H9 (cell line): ENCODE data around the gene CNOT6. TPM values are rescaled to one million over a fixed set of nuclear protein-coding genes. Genes with fewer than 3 reads are reported as not detected.

Experiments
- DNase-seq: peaks from one replicate; pipeline ENCODE4 v3.0.0-alpha.2; 2017
- H2AFZ ChIP-seq: one replicate; pipeline ENCODE4 v1.6.1; 2013; ENCODE audit warnings: mild to moderate bottlenecking, low read length, control low read depth, moderate library complexity
- H2AK5ac ChIP-seq: 2 replicates; pipeline ENCODE4 v1.6.1; 2013; ENCODE audit warnings: low read length, control low read depth, mixed read lengths; ENCODE audit not compliant: insufficient read length
- H2BK120ac ChIP-seq: one replicate; pipeline ENCODE4 v1.6.1; 2013; ENCODE audit warnings: low read depth, mild to moderate bottlenecking, low read length, control low read depth, inconsistent platforms; ENCODE audit not compliant: poor library complexity, severe bottlenecking
- H2BK12ac ChIP-seq: 2 replicates; pipeline ENCODE4 v1.6.1; 2013; ENCODE audit warnings: low read length, control low read depth, mixed read lengths, low read depth; ENCODE audit not compliant: insufficient read length
- H2BK15ac ChIP-seq: 2 replicates; pipeline ENCODE4 v1.6.1; 2013; ENCODE audit warnings: low read depth, low read length, control low read depth
- H2BK20ac ChIP-seq: one replicate; pipeline ENCODE4 v1.6.1; 2013; ENCODE audit warnings: low read depth, mild to moderate bottlenecking, low read length, control low read depth, inconsistent platforms; ENCODE audit not compliant: poor library complexity, severe bottlenecking
- H2BK5ac ChIP-seq: 2 replicates; pipeline ENCODE4 v1.6.1; 2013; ENCODE audit warnings: low read length, control low read depth, mixed read lengths; ENCODE audit not compliant: insufficient read length
- H3K14ac ChIP-seq: 2 replicates; pipeline ENCODE4 v1.6.1; 2013; ENCODE audit warnings: low read length, control low read depth; ENCODE audit not compliant: insufficient read depth
- H3K18ac ChIP-seq: 2 replicates; pipeline ENCODE4 v1.6.1; 2013; ENCODE audit warnings: low read depth, mild to moderate bottlenecking, mixed read lengths, low read length, control low read depth; ENCODE audit not compliant: insufficient read length
- H3K23ac ChIP-seq: 2 replicates; pipeline ENCODE4 v1.6.1; 2013; ENCODE audit warnings: low read length, control low read depth, mixed read lengths, low read depth; ENCODE audit not compliant: insufficient read length
- H3K23me2 ChIP-seq: 2 replicates; pipeline ENCODE4 v1.6.1; 2013; ENCODE audit warnings: low read depth, mild to moderate bottlenecking, mixed read lengths, low read length, control low read depth; ENCODE audit not compliant: insufficient read length, poor library complexity, severe bottlenecking
- H3K27ac ChIP-seq: 2 replicates; pipeline ENCODE4 v1.5.1; 2013; ENCODE audit warnings: low read length, control low read depth, mixed read lengths, low read depth; ENCODE audit not compliant: insufficient read length
- H3K27me3 ChIP-seq: 2 replicates; pipeline ENCODE4 v1.6.1; 2013; ENCODE audit warnings: low read length, control low read depth, inconsistent platforms; ENCODE audit not compliant: insufficient read depth
- H3K4ac ChIP-seq: 2 replicates; pipeline ENCODE4 v1.6.1; 2013; ENCODE audit warnings: low read depth, mild to moderate bottlenecking, control low read depth, inconsistent platforms, low read length, moderate library complexity
- H3K4me1 ChIP-seq: 2 replicates; pipeline ENCODE4 v1.6.1; 2013; ENCODE audit warnings: low read length, control low read depth, inconsistent platforms; ENCODE audit not compliant: insufficient read depth
- H3K4me2 ChIP-seq: 2 replicates; pipeline ENCODE4 v1.6.1; 2013; ENCODE audit warnings: low read length, control low read depth, mixed read lengths; ENCODE audit not compliant: insufficient read length, insufficient read depth
- H3K56ac ChIP-seq: 2 replicates; pipeline ENCODE4 v1.6.1; 2013; ENCODE audit warnings: low read depth, mild to moderate bottlenecking, mixed read lengths, low read length, control low read depth; ENCODE audit not compliant: insufficient read length
- H3K79me1 ChIP-seq: 2 replicates; pipeline ENCODE4 v1.6.1; 2013; ENCODE audit warnings: low read depth, mild to moderate bottlenecking, moderate library complexity, low read length, control low read depth, inconsistent platforms; ENCODE audit not compliant: insufficient read depth, poor library complexity, severe bottlenecking
- H3K79me2 ChIP-seq: 2 replicates; pipeline ENCODE4 v1.6.1; 2013; ENCODE audit warnings: low read length, control low read depth, inconsistent platforms; ENCODE audit not compliant: insufficient read depth
- H3K9ac ChIP-seq: 2 replicates; pipeline ENCODE4 v1.6.1; 2013; ENCODE audit warnings: low read length, control low read depth, mixed read lengths; ENCODE audit not compliant: insufficient read length; ENCODE audit errors: extremely low read depth
- H3K9me3 ChIP-seq: one replicate; pipeline ENCODE4 v1.6.1; 2013; ENCODE audit warnings: low read depth, low read length, inconsistent platforms; ENCODE audit not compliant: control insufficient read depth
- H3T11ph ChIP-seq: one replicate; pipeline ENCODE4 v1.6.1; 2013; ENCODE audit warnings: mild to moderate bottlenecking, low read length, control low read depth, inconsistent platforms
- H4K20me1 ChIP-seq: one replicate; pipeline ENCODE4 v1.6.1; 2013; ENCODE audit not compliant: control insufficient read depth, insufficient read length, insufficient read depth
- H4K5ac ChIP-seq: 2 replicates; pipeline ENCODE4 v1.6.1; 2013; ENCODE audit warnings: low read depth, mild to moderate bottlenecking, mixed read lengths, low read length, control low read depth; ENCODE audit not compliant: insufficient read length
- H4K8ac ChIP-seq: replicated peaks from 2 replicates; pipeline ENCODE4 v1.6.1; 2013; ENCODE audit warnings: low read length, control low read depth, mixed read lengths, low read depth; ENCODE audit not compliant: insufficient read length
- H4K91ac ChIP-seq: 2 replicates; pipeline ENCODE4 v1.6.1; 2013; ENCODE audit warnings: low read depth, mild to moderate bottlenecking, moderate library complexity, mixed read lengths, low read length, control low read depth; ENCODE audit not compliant: insufficient read length
- H3K27ac Mint-ChIP-seq, 3 experiments: 2 replicates in 2 of 3; 3 replicates in 1 of 3; pipeline ENCODE4 v1.8.0; 2020 to 2021; ENCODE audit warnings: mixed read lengths in 3 of 3, mild to moderate bottlenecking in 1 of 3, moderate library complexity in 1 of 3
- H3K27me3 Mint-ChIP-seq: 2 replicates; pipeline ENCODE4 v1.8.0; 2021; ENCODE audit warnings: low read depth, mild to moderate bottlenecking, moderate library complexity, mixed read lengths
- H3K36me3 Mint-ChIP-seq, 3 experiments: 2 replicates in 2 of 3; 3 replicates in 1 of 3; pipeline ENCODE4 v1.8.0; 2020 to 2021; ENCODE audit warnings: low read depth in 3 of 3, mixed read lengths in 3 of 3; ENCODE audit not compliant: insufficient read depth in 1 of 3
- H3K4me1 Mint-ChIP-seq, 2 experiments: 2 replicates each; pipeline ENCODE4 v1.8.0; 2020; ENCODE audit warnings: mixed read lengths in 2 of 2
- H3K4me3 Mint-ChIP-seq, 2 experiments: 2 replicates in 1 of 2; 3 replicates in 1 of 2; pipeline ENCODE4 v1.8.0; 2020 to 2021; ENCODE audit warnings: mild to moderate bottlenecking in 2 of 2, mixed read lengths in 2 of 2, moderate library complexity in 1 of 2
- H3K9me3 Mint-ChIP-seq, 2 experiments: 2 replicates in 1 of 2; 3 replicates in 1 of 2; pipeline ENCODE4 v1.8.0; 2020; ENCODE audit warnings: mild to moderate bottlenecking in 2 of 2, mixed read lengths in 2 of 2, moderate library complexity in 1 of 2
- whole genome bisulfite sequencing: extraction: QIAGEN DNeasy Blood & Tissue Kit; methylation state at CpG from one replicate; pipeline ENCODE4 v1.1.7; 2013; ENCODE audit warnings: missing lambda C conversion rate, low lambda C conversion rate, mixed read lengths; ENCODE audit not compliant: insufficient read length; ENCODE audit errors: extremely low coverage; 5-methylcytosine and 5-hydroxymethylcytosine counted together
- total RNA-seq: library from RNA; stranded (reverse); gene quantifications from 2 replicates; pipeline ENCODE4 v1.2.1, GENCODE V29; 2021
- TF ChIP-seq, protein P1 (sequence below): fragments of 200-600 bp; sonication (generic); conservative IDR thresholded peaks from 3 replicates; pipeline ENCODE4 v1.8.0; 2021; ENCODE audit warnings: antibody characterized with exemption, mild to moderate bottlenecking

The CNOT6 gene
- total RNA-seq, 1 experiment from 2014 or later, result 45.0 TPM

DNA sequence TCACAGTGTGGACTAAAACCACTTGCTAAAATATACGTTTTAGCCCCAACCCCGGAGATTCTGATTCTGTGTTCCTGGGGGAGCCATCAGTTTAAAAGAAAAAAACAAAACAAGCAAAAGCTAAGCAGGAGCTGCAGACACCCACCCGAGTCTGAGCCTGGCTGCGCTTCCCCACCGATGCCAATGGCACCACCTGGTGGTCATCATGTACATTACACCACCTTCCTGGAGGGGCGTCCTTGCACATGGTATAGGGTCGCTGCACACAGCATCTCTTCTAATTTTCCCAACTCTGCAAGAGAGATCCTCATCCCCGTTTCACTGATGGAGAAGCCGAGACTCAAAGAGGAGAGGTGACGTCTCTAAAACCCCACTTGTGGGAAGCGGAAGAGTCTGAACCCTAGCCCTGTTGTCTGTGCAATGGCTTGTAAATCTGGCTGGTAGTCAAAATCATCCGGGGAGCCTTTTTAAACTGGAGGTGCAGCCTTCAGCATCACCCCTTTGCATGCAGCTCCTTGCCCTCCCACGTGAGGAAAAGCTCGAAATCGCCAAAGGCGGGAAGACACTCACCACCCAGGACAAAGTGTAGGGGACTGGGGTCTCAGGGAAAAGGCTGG, 23.1 kb upstream of the CNOT6 start:
- H4K91ac ChIP-seq, result no peak overlapping the region
- no peak overlapping the region for H3K4me2 ChIP-seq
- no peak overlapping the region for H2BK120ac ChIP-seq
- H3K4me1 ChIP-seq, result no peaks in the 10 kb centered on the region
- no peak overlapping the region for H3K14ac ChIP-seq
- peaks cover 2% of the 10 kb centered on the region in 2 experiments; a peak in 2 of 4 replicates for H3K4me1 Mint-ChIP-seq
- TF ChIP-seq, protein P1, sequence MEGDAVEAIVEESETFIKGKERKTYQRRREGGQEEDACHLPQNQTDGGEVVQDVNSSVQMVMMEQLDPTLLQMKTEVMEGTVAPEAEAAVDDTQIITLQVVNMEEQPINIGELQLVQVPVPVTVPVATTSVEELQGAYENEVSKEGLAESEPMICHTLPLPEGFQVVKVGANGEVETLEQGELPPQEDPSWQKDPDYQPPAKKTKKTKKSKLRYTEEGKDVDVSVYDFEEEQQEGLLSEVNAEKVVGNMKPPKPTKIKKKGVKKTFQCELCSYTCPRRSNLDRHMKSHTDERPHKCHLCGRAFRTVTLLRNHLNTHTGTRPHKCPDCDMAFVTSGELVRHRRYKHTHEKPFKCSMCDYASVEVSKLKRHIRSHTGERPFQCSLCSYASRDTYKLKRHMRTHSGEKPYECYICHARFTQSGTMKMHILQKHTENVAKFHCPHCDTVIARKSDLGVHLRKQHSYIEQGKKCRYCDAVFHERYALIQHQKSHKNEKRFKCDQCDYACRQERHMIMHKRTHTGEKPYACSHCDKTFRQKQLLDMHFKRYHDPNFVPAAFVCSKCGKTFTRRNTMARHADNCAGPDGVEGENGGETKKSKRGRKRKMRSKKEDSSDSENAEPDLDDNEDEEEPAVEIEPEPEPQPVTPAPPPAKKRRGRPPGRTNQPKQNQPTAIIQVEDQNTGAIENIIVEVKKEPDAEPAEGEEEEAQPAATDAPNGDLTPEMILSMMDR, result peak; percentile 94
- no peak overlapping the region for H2BK15ac ChIP-seq
- peak; percentile 74 for DNase-seq
- no peak overlapping the region for H3K56ac ChIP-seq
- H3T11ph ChIP-seq, result no peak overlapping the region
- no peak overlapping the region for H2AK5ac ChIP-seq
- H2BK20ac ChIP-seq, result no peak overlapping the region
- no peaks in the 10 kb centered on the region; a peak in 1 of 7 replicates for H3K36me3 Mint-ChIP-seq
- H2AFZ ChIP-seq, result no peak overlapping the region
- no peak overlapping the region for H3K27ac Mint-ChIP-seq
- H3K9me3 Mint-ChIP-seq, result no peaks in the 10 kb centered on the region
- no peak overlapping the region for H3K9ac ChIP-seq
- peaks cover 8% of the 10 kb centered on the region for H3K27me3 Mint-ChIP-seq
- no peak overlapping the region; a peak in 1 of 5 replicates for H3K4me3 Mint-ChIP-seq
- no peak overlapping the region for H3K4ac ChIP-seq
- H3K79me1 ChIP-seq, result no peaks in the 10 kb centered on the region
- no peak overlapping the region for H3K23ac ChIP-seq
- WGBS, result no CpG with 5 or more reads among the region's 16 CpGs
- no peak overlapping the region for H3K27ac ChIP-seq
- H2BK5ac ChIP-seq, result no peak overlapping the region
- H3K27me3 ChIP-seq, result no peaks in the 10 kb centered on the region
- H3K9me3 ChIP-seq, result no peaks in the 10 kb centered on the region
- H4K5ac ChIP-seq, result no peak overlapping the region
- no peak overlapping the region for H2BK12ac ChIP-seq
- no peak overlapping the region for H3K18ac ChIP-seq
- H4K20me1 ChIP-seq, result no peaks in the 10 kb centered on the region
- no peaks in the 10 kb centered on the region for H3K23me2 ChIP-seq
- H4K8ac ChIP-seq, result no peak overlapping the region
- no peaks in the 10 kb centered on the region for H3K79me2 ChIP-seq
